H9 (cell line): ENCODE results near the gene ATF3. TPM values are rescaled to one million over a fixed set of nuclear protein-coding genes. Genes with fewer than 3 reads are reported as not detected.

Source experiments
- DNase-seq: peaks from one replicate; pipeline ENCODE4 v3.0.0-alpha.2; 2017
- H2AFZ ChIP-seq: one replicate; pipeline ENCODE4 v1.6.1; 2013; ENCODE audit warnings: mild to moderate bottlenecking, low read length, control low read depth, moderate library complexity
- H2AK5ac ChIP-seq: 2 replicates; pipeline ENCODE4 v1.6.1; 2013; ENCODE audit warnings: low read length, control low read depth, mixed read lengths; ENCODE audit not compliant: insufficient read length
- H2BK120ac ChIP-seq: one replicate; pipeline ENCODE4 v1.6.1; 2013; ENCODE audit warnings: low read depth, mild to moderate bottlenecking, low read length, control low read depth, inconsistent platforms; ENCODE audit not compliant: poor library complexity, severe bottlenecking
- H2BK12ac ChIP-seq: 2 replicates; pipeline ENCODE4 v1.6.1; 2013; ENCODE audit warnings: low read length, control low read depth, mixed read lengths, low read depth; ENCODE audit not compliant: insufficient read length
- H2BK15ac ChIP-seq: 2 replicates; pipeline ENCODE4 v1.6.1; 2013; ENCODE audit warnings: low read depth, low read length, control low read depth
- H2BK20ac ChIP-seq: one replicate; pipeline ENCODE4 v1.6.1; 2013; ENCODE audit warnings: low read depth, mild to moderate bottlenecking, low read length, control low read depth, inconsistent platforms; ENCODE audit not compliant: poor library complexity, severe bottlenecking
- H2BK5ac ChIP-seq: 2 replicates; pipeline ENCODE4 v1.6.1; 2013; ENCODE audit warnings: low read length, control low read depth, mixed read lengths; ENCODE audit not compliant: insufficient read length
- H3K14ac ChIP-seq: 2 replicates; pipeline ENCODE4 v1.6.1; 2013; ENCODE audit warnings: low read length, control low read depth; ENCODE audit not compliant: insufficient read depth
- H3K18ac ChIP-seq: 2 replicates; pipeline ENCODE4 v1.6.1; 2013; ENCODE audit warnings: low read depth, mild to moderate bottlenecking, mixed read lengths, low read length, control low read depth; ENCODE audit not compliant: insufficient read length
- H3K23ac ChIP-seq: 2 replicates; pipeline ENCODE4 v1.6.1; 2013; ENCODE audit warnings: low read length, control low read depth, mixed read lengths, low read depth; ENCODE audit not compliant: insufficient read length
- H3K23me2 ChIP-seq: 2 replicates; pipeline ENCODE4 v1.6.1; 2013; ENCODE audit warnings: low read depth, mild to moderate bottlenecking, mixed read lengths, low read length, control low read depth; ENCODE audit not compliant: insufficient read length, poor library complexity, severe bottlenecking
- H3K27ac ChIP-seq: 2 replicates; pipeline ENCODE4 v1.5.1; 2013; ENCODE audit warnings: low read length, control low read depth, mixed read lengths, low read depth; ENCODE audit not compliant: insufficient read length
- H3K27me3 ChIP-seq: 2 replicates; pipeline ENCODE4 v1.6.1; 2013; ENCODE audit warnings: low read length, control low read depth, inconsistent platforms; ENCODE audit not compliant: insufficient read depth
- H3K4ac ChIP-seq: 2 replicates; pipeline ENCODE4 v1.6.1; 2013; ENCODE audit warnings: low read depth, mild to moderate bottlenecking, control low read depth, inconsistent platforms, low read length, moderate library complexity
- H3K4me1 ChIP-seq: 2 replicates; pipeline ENCODE4 v1.6.1; 2013; ENCODE audit warnings: low read length, control low read depth, inconsistent platforms; ENCODE audit not compliant: insufficient read depth
- H3K4me2 ChIP-seq: 2 replicates; pipeline ENCODE4 v1.6.1; 2013; ENCODE audit warnings: low read length, control low read depth, mixed read lengths; ENCODE audit not compliant: insufficient read length, insufficient read depth
- H3K56ac ChIP-seq: 2 replicates; pipeline ENCODE4 v1.6.1; 2013; ENCODE audit warnings: low read depth, mild to moderate bottlenecking, mixed read lengths, low read length, control low read depth; ENCODE audit not compliant: insufficient read length
- H3K79me1 ChIP-seq: 2 replicates; pipeline ENCODE4 v1.6.1; 2013; ENCODE audit warnings: low read depth, mild to moderate bottlenecking, moderate library complexity, low read length, control low read depth, inconsistent platforms; ENCODE audit not compliant: insufficient read depth, poor library complexity, severe bottlenecking
- H3K79me2 ChIP-seq: 2 replicates; pipeline ENCODE4 v1.6.1; 2013; ENCODE audit warnings: low read length, control low read depth, inconsistent platforms; ENCODE audit not compliant: insufficient read depth
- H3K9ac ChIP-seq: 2 replicates; pipeline ENCODE4 v1.6.1; 2013; ENCODE audit warnings: low read length, control low read depth, mixed read lengths; ENCODE audit not compliant: insufficient read length; ENCODE audit errors: extremely low read depth
- H3K9me3 ChIP-seq: one replicate; pipeline ENCODE4 v1.6.1; 2013; ENCODE audit warnings: low read depth, low read length, inconsistent platforms; ENCODE audit not compliant: control insufficient read depth
- H3T11ph ChIP-seq: one replicate; pipeline ENCODE4 v1.6.1; 2013; ENCODE audit warnings: mild to moderate bottlenecking, low read length, control low read depth, inconsistent platforms
- H4K20me1 ChIP-seq: one replicate; pipeline ENCODE4 v1.6.1; 2013; ENCODE audit not compliant: control insufficient read depth, insufficient read length, insufficient read depth
- H4K5ac ChIP-seq: 2 replicates; pipeline ENCODE4 v1.6.1; 2013; ENCODE audit warnings: low read depth, mild to moderate bottlenecking, mixed read lengths, low read length, control low read depth; ENCODE audit not compliant: insufficient read length
- H4K8ac ChIP-seq: replicated peaks from 2 replicates; pipeline ENCODE4 v1.6.1; 2013; ENCODE audit warnings: low read length, control low read depth, mixed read lengths, low read depth; ENCODE audit not compliant: insufficient read length
- H4K91ac ChIP-seq: 2 replicates; pipeline ENCODE4 v1.6.1; 2013; ENCODE audit warnings: low read depth, mild to moderate bottlenecking, moderate library complexity, mixed read lengths, low read length, control low read depth; ENCODE audit not compliant: insufficient read length
- H3K27ac Mint-ChIP-seq, 3 experiments: 2 replicates in 2 of 3; 3 replicates in 1 of 3; pipeline ENCODE4 v1.8.0; 2020 to 2021; ENCODE audit warnings: mixed read lengths in 3 of 3, mild to moderate bottlenecking in 1 of 3, moderate library complexity in 1 of 3
- H3K27me3 Mint-ChIP-seq: 2 replicates; pipeline ENCODE4 v1.8.0; 2021; ENCODE audit warnings: low read depth, mild to moderate bottlenecking, moderate library complexity, mixed read lengths
- H3K36me3 Mint-ChIP-seq, 3 experiments: 2 replicates in 2 of 3; 3 replicates in 1 of 3; pipeline ENCODE4 v1.8.0; 2020 to 2021; ENCODE audit warnings: low read depth in 3 of 3, mixed read lengths in 3 of 3; ENCODE audit not compliant: insufficient read depth in 1 of 3
- H3K4me1 Mint-ChIP-seq, 2 experiments: 2 replicates each; pipeline ENCODE4 v1.8.0; 2020; ENCODE audit warnings: mixed read lengths in 2 of 2
- H3K4me3 Mint-ChIP-seq, 2 experiments: 2 replicates in 1 of 2; 3 replicates in 1 of 2; pipeline ENCODE4 v1.8.0; 2020 to 2021; ENCODE audit warnings: mild to moderate bottlenecking in 2 of 2, mixed read lengths in 2 of 2, moderate library complexity in 1 of 2
- H3K9me3 Mint-ChIP-seq, 2 experiments: 2 replicates in 1 of 2; 3 replicates in 1 of 2; pipeline ENCODE4 v1.8.0; 2020; ENCODE audit warnings: mild to moderate bottlenecking in 2 of 2, mixed read lengths in 2 of 2, moderate library complexity in 1 of 2
- WGBS: extraction: QIAGEN DNeasy Blood & Tissue Kit; methylation state at CpG from one replicate; pipeline ENCODE4 v1.1.7; 2013; ENCODE audit warnings: missing lambda C conversion rate, low lambda C conversion rate, mixed read lengths; ENCODE audit not compliant: insufficient read length; ENCODE audit errors: extremely low coverage; 5-methylcytosine and 5-hydroxymethylcytosine counted together
- total RNA-seq: library from RNA; stranded (reverse); gene quantifications from 2 replicates; pipeline ENCODE4 v1.2.1, GENCODE V29; 2021
- TF ChIP-seq, protein P1 (sequence below): fragments of 200-600 bp; sonication (generic); conservative IDR thresholded peaks from 3 replicates; pipeline ENCODE4 v1.8.0; 2021; ENCODE audit warnings: antibody characterized with exemption, mild to moderate bottlenecking

ATF3 gene
- total RNA-seq, 1 experiment from 2014 or later = 14.7 TPM

DNA sequence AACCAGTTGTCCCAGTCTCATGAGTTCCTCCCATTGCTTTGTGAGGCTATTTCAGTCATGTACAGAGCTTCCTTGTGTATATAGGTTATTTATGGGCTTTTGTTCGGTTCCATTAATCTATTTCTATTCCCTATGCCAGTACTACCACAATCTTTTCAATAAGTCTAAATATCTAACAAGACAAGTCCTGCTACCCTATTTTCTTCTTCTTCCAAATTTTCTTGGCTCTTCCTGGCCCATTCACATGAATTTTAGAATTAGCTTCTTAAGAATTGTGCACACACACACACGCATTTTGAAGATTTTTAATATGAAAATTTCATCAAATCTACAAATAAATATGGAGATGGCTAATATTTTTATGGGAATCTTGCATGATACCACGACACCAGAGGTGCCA lies 33.8 kb upstream of the ATF3 start:
- Histone ChIP-seq H4K8ac (no peak overlapping the region), H3K27me3 (no peaks in the 10 kb centered on the region), H4K20me1 (no peaks in the 10 kb centered on the region), H2AK5ac (no peak overlapping the region), H2BK120ac (no peak overlapping the region), H3K4ac (no peak overlapping the region), H3K56ac (no peak overlapping the region), H3K23me2 (no peaks in the 10 kb centered on the region), H3K9me3 (no peaks in the 10 kb centered on the region), H3K27ac (no peak overlapping the region), H3K4me2 (no peak overlapping the region), H3K4me1 (no peaks in the 10 kb centered on the region), H3K18ac (no peak overlapping the region), H2BK20ac (no peak overlapping the region), H3K79me1 (no peaks in the 10 kb centered on the region), H3T11ph (no peak overlapping the region), H4K91ac (no peak overlapping the region), H3K14ac (no peak overlapping the region), H2BK12ac (no peak overlapping the region), H2BK15ac (no peak overlapping the region), H2BK5ac (no peak overlapping the region), H4K5ac (no peak overlapping the region), H3K9ac (no peak overlapping the region), H3K79me2 (no peaks in the 10 kb centered on the region), H3K23ac (no peak overlapping the region), H2AFZ (no peak overlapping the region)
- H3K27me3 Mint-ChIP-seq = peaks cover 1% of the 10 kb centered on the region; the same call in 1 of the 2 replicates
- H3K36me3 Mint-ChIP-seq = no peaks in the 10 kb centered on the region
- WGBS = no CpG with 5 or more reads among the region's 3 CpGs
- TF ChIP-seq, protein P1, sequence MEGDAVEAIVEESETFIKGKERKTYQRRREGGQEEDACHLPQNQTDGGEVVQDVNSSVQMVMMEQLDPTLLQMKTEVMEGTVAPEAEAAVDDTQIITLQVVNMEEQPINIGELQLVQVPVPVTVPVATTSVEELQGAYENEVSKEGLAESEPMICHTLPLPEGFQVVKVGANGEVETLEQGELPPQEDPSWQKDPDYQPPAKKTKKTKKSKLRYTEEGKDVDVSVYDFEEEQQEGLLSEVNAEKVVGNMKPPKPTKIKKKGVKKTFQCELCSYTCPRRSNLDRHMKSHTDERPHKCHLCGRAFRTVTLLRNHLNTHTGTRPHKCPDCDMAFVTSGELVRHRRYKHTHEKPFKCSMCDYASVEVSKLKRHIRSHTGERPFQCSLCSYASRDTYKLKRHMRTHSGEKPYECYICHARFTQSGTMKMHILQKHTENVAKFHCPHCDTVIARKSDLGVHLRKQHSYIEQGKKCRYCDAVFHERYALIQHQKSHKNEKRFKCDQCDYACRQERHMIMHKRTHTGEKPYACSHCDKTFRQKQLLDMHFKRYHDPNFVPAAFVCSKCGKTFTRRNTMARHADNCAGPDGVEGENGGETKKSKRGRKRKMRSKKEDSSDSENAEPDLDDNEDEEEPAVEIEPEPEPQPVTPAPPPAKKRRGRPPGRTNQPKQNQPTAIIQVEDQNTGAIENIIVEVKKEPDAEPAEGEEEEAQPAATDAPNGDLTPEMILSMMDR = no peak
- H3K27ac Mint-ChIP-seq = no peak overlapping the region
- no peak for DNase-seq
- H3K9me3 Mint-ChIP-seq = peaks cover 0 to 4% of the 10 kb centered on the region in 2 experiments; a peak in 1 of 5 replicates
- no peak overlapping the region for H3K4me3 Mint-ChIP-seq
- H3K4me1 Mint-ChIP-seq = no peaks in the 10 kb centered on the region
